ENCODE data around the gene NCKAP5.

- no peak for TF ChIP-seq CTCF (IDR thresholded peaks at IDR 0.05 in 4 of 5, conservative IDR thresholded peaks at IDR 0.05 in 1 of 5)
- TF ChIP-seq POLR2A (IDR thresholded peaks at IDR 0.05): no peak
These were observed 54.4 kb downstream of the NCKAP5 start for GRCh38 chr2:133513893-133514292.
